Activated CD8-positive, alpha-beta memory T cell treated with anti-CD3 and anti-CD28 coated beads, Interleukin-2, amount 10 ng/mL, durations not matched to agents 7 days and 5 days (primary cell): Measurements from ENCODE around the gene ATP8B3. TPM values are rescaled to one million over a fixed set of nuclear protein-coding genes. Genes with fewer than 3 reads are reported as not detected.
"Not testable (repeated sequence)": the region's sequence is repeated elsewhere in the genome, so short reads cannot be mapped to it uniquely, and the experiment has no call there.

Experiments used
- ATAC-seq: fragments of 150-1000 bp; cut with Tn5 transposase; one replicate; pipeline ENCODE4 v1.10.0; 2021; ENCODE audit warnings: moderate library complexity
- CTCF ChIA-PET: fragments of 350-600 bp; sonication (Branson Sonifier 250); formaldehyde crosslinking; loops from one replicate; lab custom pipeline; 2021; ENCODE audit warnings: antibody characterized with exemption; lab: Charles Lee
- DNase-seq: peaks from one replicate; pipeline ENCODE4 v3.0.0-alpha.2; 2020
- H3K27ac Mint-ChIP-seq: one replicate; pipeline ENCODE4 v1.8.0; 2021; ENCODE audit warnings: mild to moderate bottlenecking, mixed read lengths
- H3K27me3 Mint-ChIP-seq: one replicate; pipeline ENCODE4 v1.8.0; 2021; ENCODE audit warnings: mixed read lengths
- H3K36me3 Mint-ChIP-seq: one replicate; pipeline ENCODE4 v1.8.0; 2021; ENCODE audit warnings: mild to moderate bottlenecking, mixed read lengths
- H3K4me1 Mint-ChIP-seq: one replicate; pipeline ENCODE4 v1.8.0; 2021; ENCODE audit warnings: mixed read lengths
- H3K4me3 Mint-ChIP-seq: one replicate; pipeline ENCODE4 v1.8.0; 2021; ENCODE audit warnings: mild to moderate bottlenecking, moderate library complexity, mixed read lengths
- H3K9me3 Mint-ChIP-seq: one replicate; pipeline ENCODE4 v1.8.0; 2022; ENCODE audit warnings: low read depth, mixed read lengths
- total RNA-seq, 2 experiments: library from RNA; stranded (reverse); gene quantifications; one replicate each; pipeline ENCODE4 v1.2.3, GENCODE V29; 2021

ATP8B3 gene
- total RNA-seq, 2 experiments from 2014 or later: 7.3 to 21.8 TPM

DNA sequence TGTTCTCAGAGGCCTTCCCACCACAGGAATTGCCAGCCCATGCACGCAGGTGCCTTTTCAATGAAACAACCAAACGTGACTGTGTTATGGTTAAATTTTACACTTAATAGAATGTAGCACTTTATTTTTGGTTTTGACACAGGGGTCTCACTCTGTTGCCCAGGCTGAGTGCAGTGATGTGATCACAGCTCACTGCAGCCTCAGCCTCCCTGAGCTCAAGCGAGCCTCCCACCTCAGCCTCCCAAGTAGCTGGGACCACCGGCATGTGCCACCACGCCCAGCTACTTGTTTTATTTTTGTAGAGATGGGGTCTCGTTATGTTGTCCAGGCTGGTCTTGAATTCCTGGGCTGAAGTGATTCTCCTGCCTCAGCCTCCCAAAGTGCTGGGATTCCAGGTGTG lies 7.2 kb downstream of the ATP8B3 start:
- no peak overlapping the region for H3K27ac Mint-ChIP-seq
- ATAC-seq (no peak), DNase-seq (no peak)
- no peaks in the 10 kb centered on the region for H3K36me3 Mint-ChIP-seq
- no peaks in the 10 kb centered on the region for H3K9me3 Mint-ChIP-seq
- no peak overlapping the region for H3K4me3 Mint-ChIP-seq
- H3K4me1 Mint-ChIP-seq: no peaks in the 10 kb centered on the region
- CTCF ChIA-PET: interaction anchor here (2.2 kb wide), 1 partner anchor 21 kb away, joined by 7 read pairs; no protein-coding TSS in a partner anchor
- no peaks in the 10 kb centered on the region for H3K27me3 Mint-ChIP-seq

DNA sequence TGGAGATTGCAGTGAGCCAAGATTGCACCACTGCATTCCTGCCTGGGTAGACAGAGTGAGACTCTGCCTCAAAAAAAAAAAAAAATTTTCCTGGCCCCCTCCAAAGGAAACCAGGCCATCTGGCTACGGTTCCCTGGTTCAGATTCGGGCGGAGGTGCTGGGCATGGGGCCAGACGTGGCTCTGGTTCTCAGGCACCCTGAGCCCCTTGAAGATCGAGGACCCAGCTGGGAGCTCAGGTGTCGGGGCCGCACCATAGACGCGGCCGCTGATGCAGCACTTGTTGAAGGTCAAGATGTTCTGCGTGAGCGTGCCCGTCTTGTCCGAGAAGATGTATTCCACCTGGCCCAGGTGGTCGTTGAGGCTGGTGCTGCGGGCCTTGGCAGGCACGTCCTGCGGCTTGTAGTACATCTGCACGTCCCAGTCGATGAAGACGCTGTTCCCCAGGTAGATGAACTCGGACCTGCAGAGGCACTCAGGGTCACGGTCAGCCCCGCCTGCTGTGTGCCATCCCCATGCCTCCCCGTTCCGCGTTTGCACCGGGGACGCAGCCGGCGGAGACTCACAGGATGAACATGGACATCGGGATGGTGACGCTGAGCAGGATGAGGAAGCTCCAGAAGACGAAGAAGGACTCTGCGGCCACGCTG lies 12.3 kb downstream of the ATP8B3 start:
- DNase-seq (no peak), ATAC-seq (no peak)
- Mint-ChIP-seq H3K4me1 (peaks cover 4% of the 10 kb centered on the region), H3K4me3 (no peak overlapping the region), H3K27ac (no peak overlapping the region), H3K27me3 (no peaks in the 10 kb centered on the region), H3K36me3 (no peaks in the 10 kb centered on the region), H3K9me3 (no peaks in the 10 kb centered on the region)
- CTCF ChIA-PET: no interaction called here

DNA sequence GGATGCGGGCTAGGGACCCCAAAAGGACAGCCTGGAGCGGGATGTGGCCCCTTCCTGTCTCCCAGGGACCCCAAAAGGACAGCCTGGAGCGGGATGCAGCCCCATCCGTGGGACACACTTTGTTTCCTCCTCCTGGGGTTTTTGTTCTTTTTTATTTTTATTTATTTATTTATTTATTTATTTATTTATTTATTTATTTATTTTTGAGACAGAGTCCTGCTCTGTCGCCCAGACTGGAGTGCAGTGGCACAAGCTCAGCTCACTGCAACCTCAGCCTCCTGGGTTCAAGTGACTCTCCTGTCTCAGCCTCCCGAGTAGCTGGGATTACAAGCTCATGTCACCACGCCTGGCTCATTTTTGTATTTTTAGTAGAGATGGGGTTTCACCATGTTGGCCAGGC lies 14.8 kb downstream of the ATP8B3 start:
- H3K27ac Mint-ChIP-seq, H3K27me3 Mint-ChIP-seq, H3K4me3 Mint-ChIP-seq, DNase-seq, ATAC-seq, H3K9me3 Mint-ChIP-seq, H3K36me3 Mint-ChIP-seq, H3K4me1 Mint-ChIP-seq: not testable (repeated sequence)
- CTCF ChIA-PET: interaction anchor here (0.8 to 6.4 kb wide), 9 partner anchors 13 to 251 kb away, joined by 3 to 32 read pairs (median 9); partner anchors contain the start of gene ATP8B3

DNA sequence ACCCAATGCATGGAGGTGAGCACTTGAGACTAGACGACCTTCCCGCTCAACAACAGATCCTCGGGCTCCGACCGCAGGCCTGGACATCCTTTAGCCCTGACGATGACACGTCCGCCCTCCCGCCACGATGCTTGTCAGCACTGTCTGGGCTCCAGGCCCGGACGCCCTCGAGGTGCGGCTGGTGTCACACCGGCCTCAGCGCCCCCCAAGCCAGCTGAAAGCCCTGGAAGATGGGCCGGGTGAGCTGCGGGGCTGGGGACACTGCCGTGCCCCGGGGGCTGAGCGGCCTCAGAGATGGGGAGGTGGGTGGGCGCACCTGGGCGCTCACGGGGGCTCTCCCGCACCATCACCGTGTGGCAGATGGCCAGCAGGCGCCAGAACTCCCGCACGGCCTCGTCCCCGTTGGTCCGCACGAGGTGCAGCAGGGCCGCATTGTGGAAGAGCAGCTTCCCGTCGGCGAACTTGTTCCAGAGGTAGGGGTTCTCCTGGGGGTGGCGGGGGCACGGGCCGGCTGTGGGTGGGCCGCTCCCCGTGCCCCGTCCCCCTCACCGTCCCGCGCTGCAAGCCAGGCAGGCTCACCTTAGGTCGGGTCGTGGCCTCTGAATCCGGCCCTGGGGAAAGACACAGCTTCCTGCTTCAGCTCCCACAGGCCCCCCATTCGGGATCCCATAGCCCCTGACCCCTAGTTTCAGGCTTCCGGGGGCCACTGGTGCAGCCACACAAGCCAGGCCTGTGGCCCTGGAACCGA lies 15.5 kb downstream of the ATP8B3 start:
- Mint-ChIP-seq H3K27me3 (no peaks in the 10 kb centered on the region), H3K9me3 (no peaks in the 10 kb centered on the region), H3K4me1 (peaks cover 9% of the 10 kb centered on the region), H3K36me3 (no peaks in the 10 kb centered on the region), H3K27ac (no peak overlapping the region), H3K4me3 (no peak overlapping the region)
- DNase-seq (no peak), ATAC-seq (no peak)
- CTCF ChIA-PET: interaction anchor here (0.8 to 6.4 kb wide), 13 partner anchors 10 to 250 kb away, joined by 3 to 32 read pairs (median 6); partner anchors contain the start of gene ATP8B3

DNA sequence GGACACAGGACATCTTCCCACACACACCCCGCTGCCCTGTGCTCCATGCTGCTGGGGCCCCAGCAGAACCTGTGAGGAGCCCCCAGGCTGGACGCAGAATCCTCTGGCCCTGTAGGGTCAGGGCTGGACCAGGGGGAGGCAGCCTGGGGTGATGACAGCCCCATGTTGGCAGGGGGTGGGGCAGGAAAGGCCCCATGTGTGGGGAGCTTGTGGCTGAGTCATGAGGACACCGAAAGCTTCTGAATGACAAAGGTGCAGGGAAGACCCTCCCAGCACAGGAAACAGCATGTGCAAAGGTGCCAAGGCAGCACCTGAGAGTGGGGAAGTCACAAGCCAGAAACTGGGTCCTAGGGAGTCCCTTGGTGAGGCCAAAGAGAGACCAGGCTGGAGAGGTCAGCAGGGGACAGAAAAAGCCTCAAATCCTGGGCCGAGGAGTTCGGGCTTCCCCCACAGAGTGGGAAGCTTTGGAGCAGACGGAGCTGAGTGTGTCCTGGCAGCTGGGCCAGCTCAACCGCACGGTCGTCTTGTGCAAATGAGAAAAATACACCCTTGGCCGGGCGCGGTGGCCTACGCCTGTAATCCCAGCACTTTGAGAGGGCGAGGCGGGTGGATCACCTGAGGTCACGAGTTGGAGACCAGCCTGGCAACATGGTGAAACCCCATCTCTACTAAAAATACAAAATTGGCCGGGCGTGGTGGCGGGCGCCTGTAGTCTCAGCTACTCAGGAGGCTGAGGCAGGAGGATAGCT lies 17.5 kb downstream of the ATP8B3 start:
- H3K9me3 Mint-ChIP-seq: no peaks in the 10 kb centered on the region
- no peak overlapping the region for H3K4me3 Mint-ChIP-seq
- H3K27me3 Mint-ChIP-seq: no peaks in the 10 kb centered on the region
- peaks cover 9% of the 10 kb centered on the region for H3K4me1 Mint-ChIP-seq
- DNase-seq (no peak), ATAC-seq (no peak)
- CTCF ChIA-PET: interaction anchor here (1.5 to 6.4 kb wide), 7 partner anchors 11 to 248 kb away, joined by 6 to 32 read pairs (median 17); partner anchors contain the start of gene ATP8B3
- H3K27ac Mint-ChIP-seq: no peak overlapping the region
- no peaks in the 10 kb centered on the region for H3K36me3 Mint-ChIP-seq

DNA sequence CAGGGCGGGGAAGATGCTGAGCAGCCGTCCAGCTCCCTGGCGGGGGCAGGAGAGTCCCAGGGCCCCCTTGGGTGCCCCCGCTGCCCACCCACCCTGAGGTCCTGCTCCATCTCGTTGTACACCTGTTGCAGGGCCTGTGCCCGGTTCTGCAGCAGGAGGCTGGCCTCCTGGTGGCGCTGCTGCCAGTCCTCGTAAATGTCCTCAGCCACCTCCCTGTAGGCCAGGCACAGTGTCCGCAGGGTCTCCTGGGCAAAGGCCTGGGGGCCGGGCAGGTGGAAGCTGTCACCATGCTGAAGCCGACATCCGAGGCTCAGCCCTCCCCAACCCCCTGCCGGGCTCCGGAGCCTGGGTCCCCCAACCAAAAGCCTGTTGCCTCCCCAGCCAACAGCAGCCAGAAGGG lies 20.2 kb downstream of the ATP8B3 start:
- no peak overlapping the region for H3K27ac Mint-ChIP-seq
- H3K27me3 Mint-ChIP-seq: no peaks in the 10 kb centered on the region
- CTCF ChIA-PET: interaction anchor here (6.4 kb wide), 1 partner anchor 34 kb away, joined by 32 read pairs; no protein-coding TSS in a partner anchor
- no peak overlapping the region for H3K4me3 Mint-ChIP-seq
- no peak for DNase-seq
- no peaks in the 10 kb centered on the region for H3K9me3 Mint-ChIP-seq
- H3K4me1 Mint-ChIP-seq: peaks cover 9% of the 10 kb centered on the region
- H3K36me3 Mint-ChIP-seq: no peaks in the 10 kb centered on the region
- no peak for ATAC-seq

DNA sequence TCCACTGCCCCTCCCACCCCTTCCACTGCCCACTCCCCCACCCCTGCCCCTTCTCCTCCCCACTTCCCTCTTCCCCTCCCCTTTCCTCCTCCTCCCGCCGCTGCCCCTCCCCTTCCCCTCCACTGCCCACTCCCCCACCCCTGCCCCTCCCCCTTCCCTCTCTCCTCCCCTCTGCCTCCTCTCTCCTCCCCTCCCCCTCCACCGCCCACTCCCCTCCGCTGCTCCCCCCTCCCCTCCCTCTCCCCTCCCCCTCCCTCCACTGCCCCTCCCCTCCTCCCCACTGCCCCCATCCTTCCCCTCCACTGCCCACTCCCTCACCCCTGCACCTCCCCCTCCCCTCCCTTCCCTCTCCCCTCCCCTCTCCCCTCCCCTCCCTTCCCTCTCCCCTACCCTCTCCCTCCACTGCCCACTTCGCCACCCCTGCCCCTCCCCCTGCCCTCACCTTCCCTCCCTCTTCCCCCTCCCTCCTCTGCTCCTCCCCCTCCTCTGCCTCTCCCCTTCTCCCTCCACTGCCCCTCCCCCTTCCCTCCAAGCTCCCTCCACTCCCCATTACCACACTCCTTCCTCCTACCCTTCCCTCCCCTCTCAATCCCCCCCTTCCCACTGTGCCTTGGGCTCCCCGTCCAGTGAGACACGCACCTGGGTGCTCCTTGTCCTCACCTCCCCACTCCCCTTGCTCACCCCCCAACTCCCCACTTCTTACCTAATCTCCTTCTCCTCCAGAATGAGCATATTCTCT lies 21.9 kb downstream of the ATP8B3 start:
- H3K36me3 Mint-ChIP-seq: no peaks in the 10 kb centered on the region
- no peaks in the 10 kb centered on the region for H3K9me3 Mint-ChIP-seq
- no peak overlapping the region for H3K27ac Mint-ChIP-seq
- no peaks in the 10 kb centered on the region for H3K27me3 Mint-ChIP-seq
- CTCF ChIA-PET: interaction anchor here (0.7 to 1.8 kb wide), 2 partner anchors 12 to 300 kb away, joined by 3 to 7 read pairs; no protein-coding TSS in a partner anchor
- no peak for DNase-seq
- peaks cover 5% of the 10 kb centered on the region for H3K4me1 Mint-ChIP-seq
- no peak overlapping the region for H3K4me3 Mint-ChIP-seq
- ATAC-seq: no peak

DNA sequence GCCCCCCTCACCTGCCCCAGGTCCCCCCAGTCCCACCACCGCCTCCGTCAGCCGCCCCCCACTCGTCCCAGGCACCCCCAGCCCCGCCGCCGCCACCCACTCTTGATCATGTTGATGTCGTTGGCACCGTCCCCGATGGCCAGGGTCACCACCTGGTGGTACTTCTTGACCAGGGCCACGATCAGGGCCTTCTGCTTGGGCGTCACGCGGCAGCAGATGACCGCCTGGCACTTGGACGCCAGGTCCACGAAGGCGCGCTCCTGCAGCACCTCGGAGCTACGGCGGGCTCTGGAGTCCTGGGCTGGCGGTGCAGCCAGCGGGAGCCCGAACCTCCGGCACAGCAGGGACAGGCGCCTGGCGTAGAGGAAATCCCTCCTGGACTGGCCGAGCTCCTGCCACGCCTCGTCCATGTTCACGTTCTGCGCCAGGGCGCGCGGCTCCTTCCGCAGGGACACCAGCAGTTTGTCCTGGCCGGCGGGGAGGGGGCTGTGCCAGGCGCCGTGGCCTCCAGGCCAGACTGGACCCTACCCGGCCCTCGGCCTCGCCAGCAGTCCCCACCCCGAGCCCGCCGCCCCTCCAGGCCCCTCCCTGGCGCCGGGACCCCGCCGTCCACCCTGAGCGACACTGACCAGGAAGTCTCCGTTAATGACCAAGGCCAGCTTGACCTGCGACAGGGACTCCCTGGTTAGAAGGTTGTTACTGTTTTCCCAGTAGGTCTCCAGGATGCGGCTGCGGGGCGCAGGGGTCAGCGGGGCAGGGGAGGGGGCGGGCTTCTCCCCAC lies 22.6 kb downstream of the ATP8B3 start:
- Mint-ChIP-seq H3K4me1 (peaks cover 3% of the 10 kb centered on the region), H3K27ac (no peak overlapping the region), H3K27me3 (no peaks in the 10 kb centered on the region), H3K9me3 (no peaks in the 10 kb centered on the region), H3K4me3 (no peak overlapping the region), H3K36me3 (no peaks in the 10 kb centered on the region)
- no peak for ATAC-seq
- no peak for DNase-seq
- CTCF ChIA-PET: interaction anchor here (1.0 to 1.8 kb wide), 4 partner anchors 9 to 23 kb away, joined by 3 to 7 read pairs (median 6); no protein-coding TSS in a partner anchor

DNA sequence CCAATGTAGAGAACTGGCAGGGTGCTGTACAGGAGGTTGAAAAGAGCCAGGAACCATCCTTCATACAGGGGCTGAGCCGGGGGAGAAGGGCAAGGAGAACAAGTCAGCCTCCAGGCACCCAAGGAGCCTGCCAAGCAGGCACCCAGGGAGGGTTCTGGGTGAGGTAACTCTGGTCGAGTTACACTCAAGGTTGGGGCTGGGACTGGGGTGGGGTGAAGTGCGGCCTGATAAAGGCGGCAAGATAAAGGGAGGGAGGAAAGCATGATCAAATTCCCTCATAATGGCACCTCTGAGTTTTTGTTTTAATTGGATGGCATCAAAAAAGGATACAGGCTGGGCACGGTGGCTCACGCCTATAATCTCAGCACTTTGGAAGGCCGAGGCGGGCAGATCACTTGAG lies 25.0 kb downstream of the ATP8B3 start:
- H3K27ac Mint-ChIP-seq: no peak overlapping the region
- H3K9me3 Mint-ChIP-seq: no peaks in the 10 kb centered on the region
- no peaks in the 10 kb centered on the region for H3K27me3 Mint-ChIP-seq
- CTCF ChIA-PET: interaction anchor here (1.4 to 1.7 kb wide), 2 partner anchors 15 to 39 kb away, joined by 4 to 10 read pairs; no protein-coding TSS in a partner anchor
- H3K36me3 Mint-ChIP-seq: no peaks in the 10 kb centered on the region
- no peaks in the 10 kb centered on the region for H3K4me1 Mint-ChIP-seq
- H3K4me3 Mint-ChIP-seq: no peak overlapping the region
- ATAC-seq: no peak
- DNase-seq: no peak

DNA sequence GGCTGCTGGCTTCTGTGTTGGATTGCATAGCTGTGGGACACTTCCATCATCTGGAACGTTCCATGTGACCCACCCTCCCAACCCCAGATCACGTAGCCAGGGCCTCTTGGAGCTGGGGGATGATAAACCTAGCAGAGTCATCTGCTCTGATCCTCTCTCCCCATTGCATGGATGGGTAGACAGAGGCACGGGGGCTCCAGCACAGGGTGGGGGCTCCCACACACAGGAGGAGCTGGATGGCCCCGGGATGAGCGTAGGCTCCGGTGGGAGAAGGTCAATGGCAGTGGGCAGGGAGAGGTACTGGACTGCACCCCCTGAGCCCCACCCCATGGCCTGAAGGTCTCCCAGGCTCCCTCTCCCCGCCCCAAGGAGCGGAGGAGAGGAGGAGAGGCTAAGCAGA lies 25.4 kb downstream of the ATP8B3 start:
- Mint-ChIP-seq H3K27me3 (no peaks in the 10 kb centered on the region), H3K4me1 (no peaks in the 10 kb centered on the region), H3K4me3 (no peak overlapping the region), H3K9me3 (no peaks in the 10 kb centered on the region), H3K27ac (no peak overlapping the region), H3K36me3 (no peaks in the 10 kb centered on the region)
- DNase-seq (no peak), ATAC-seq (no peak)
- CTCF ChIA-PET: interaction anchor here (1.4 kb wide), 1 partner anchor 15 kb away, joined by 4 read pairs; no protein-coding TSS in a partner anchor

DNA sequence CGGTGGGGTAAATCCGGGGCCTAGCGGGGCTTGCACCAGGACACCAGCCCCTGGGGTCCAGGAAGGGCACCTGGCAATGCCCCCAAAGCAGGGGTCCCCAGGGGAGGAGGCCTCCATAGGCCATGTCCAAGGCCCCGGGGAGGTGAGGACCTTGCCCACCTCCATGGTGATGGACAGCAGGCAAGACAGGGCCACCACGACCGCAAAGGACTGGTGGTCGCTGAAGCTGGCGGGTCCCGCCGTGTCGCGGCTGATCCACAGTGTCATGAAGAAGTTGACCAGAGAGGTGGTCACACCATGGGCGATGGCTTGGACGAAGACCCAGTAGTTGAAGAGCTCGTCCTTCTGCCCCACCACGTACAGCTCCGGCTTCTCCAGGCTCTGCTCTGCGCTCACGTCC lies 26.8 kb downstream of the ATP8B3 start:
- H3K27ac Mint-ChIP-seq: no peak overlapping the region
- no peak for DNase-seq
- H3K4me1 Mint-ChIP-seq: no peaks in the 10 kb centered on the region
- peaks cover 7% of the 10 kb centered on the region for H3K27me3 Mint-ChIP-seq
- no peaks in the 10 kb centered on the region for H3K9me3 Mint-ChIP-seq
- H3K4me3 Mint-ChIP-seq: no peak overlapping the region
- no peak for ATAC-seq
- CTCF ChIA-PET: interaction anchor here (0.8 kb wide), 1 partner anchor 113 kb away, joined by 3 read pairs; no protein-coding TSS in a partner anchor
- no peaks in the 10 kb centered on the region for H3K36me3 Mint-ChIP-seq

DNA sequence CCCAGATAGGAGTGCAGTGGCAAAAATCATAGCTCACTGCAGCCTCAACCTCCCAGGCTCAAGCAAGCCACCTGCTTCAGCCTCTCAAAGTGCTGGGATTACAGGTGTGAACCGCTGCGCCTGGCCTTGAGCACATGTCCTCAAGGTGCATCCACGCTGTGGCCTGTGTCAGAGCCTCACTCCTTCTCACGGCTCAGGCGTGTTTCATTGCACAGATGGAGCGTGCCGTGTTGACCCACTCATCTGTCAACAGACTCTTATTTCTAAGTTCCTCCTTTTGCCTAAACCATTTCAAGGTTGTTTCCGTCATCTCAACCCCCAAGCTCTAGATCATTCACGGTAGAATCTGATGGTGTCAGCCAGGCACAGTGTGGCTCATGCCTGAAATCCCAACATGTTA lies 28.2 kb downstream of the ATP8B3 start:
- Mint-ChIP-seq H3K27me3 (peaks cover 17% of the 10 kb centered on the region), H3K36me3 (no peaks in the 10 kb centered on the region), H3K4me3 (no peak overlapping the region), H3K4me1 (no peaks in the 10 kb centered on the region), H3K27ac (no peak overlapping the region), H3K9me3 (no peaks in the 10 kb centered on the region)
- no peak for DNase-seq
- CTCF ChIA-PET: interaction anchor here (1.4 to 4.7 kb wide), 5 partner anchors 12 to 109 kb away, joined by 3 to 27 read pairs (median 6); no protein-coding TSS in a partner anchor
- no peak for ATAC-seq
